H1 (cell line): ENCODE data around the gene RNF44. TPM values are rescaled to one million over a fixed set of nuclear protein-coding genes. Genes with fewer than 3 reads are reported as not detected.

Experiments
- CTCF ChIA-PET: fragments of 300-600 bp; sonication (Branson Sonifier 250); formaldehyde crosslinking; loops from one replicate; lab custom pipeline; 2021; ENCODE audit not compliant: partially characterized antibody; lab: Charles Lee
- POLR2A ChIA-PET: fragments of 300-600 bp; sonication (Branson Sonifier 250); formaldehyde crosslinking; loops from one replicate; lab custom pipeline; 2021; ENCODE audit warnings: inconsistent platforms; ENCODE audit not compliant: partially characterized antibody; lab: Charles Lee
- DNase-seq, 2 experiments: peaks; one replicate each; pipeline versions ENCODE4 v3.0.0 to v3.0.0-alpha.2; 2010 to 2022; ENCODE audit warnings: low spot score in 2 of 2, low read depth in 1 of 2, mixed read lengths in 1 of 2
- FAIRE-seq: peaks from 2 replicates; lab custom pipeline; 2011; peaks lifted over from hg19 to GRCh38; lab: Jason Lieb, UNC
- H2AFZ ChIP-seq: 2 replicates; pipeline ENCODE4 v1.8.1; 2012; ENCODE audit warnings: low read length, inconsistent platforms
- H2AK5ac ChIP-seq: 2 replicates; pipeline ENCODE4 v1.6.1; 2013; ENCODE audit warnings: low read depth, low read length
- H2BK120ac ChIP-seq: replicated peaks from 2 replicates; pipeline ENCODE3; 2013; ENCODE audit warnings: low read depth, low read length, inconsistent platforms
- H2BK12ac ChIP-seq: 2 replicates; pipeline ENCODE4 v1.6.1; 2013; ENCODE audit warnings: low read depth, low read length
- H2BK15ac ChIP-seq: 2 replicates; pipeline ENCODE4 v1.6.1; 2013; ENCODE audit warnings: low read length
- H2BK20ac ChIP-seq: 2 replicates; pipeline ENCODE4 v1.6.1; 2013; ENCODE audit warnings: low read length
- H2BK5ac ChIP-seq: 2 replicates; pipeline ENCODE4 v1.6.1; 2013; ENCODE audit warnings: low read depth, low read length
- H3K14ac ChIP-seq: 2 replicates; pipeline ENCODE4 v1.6.1; 2013; ENCODE audit warnings: inconsistent platforms; ENCODE audit not compliant: insufficient read length
- H3K18ac ChIP-seq: 2 replicates; pipeline ENCODE4 v1.6.1; 2013; ENCODE audit warnings: low read length; ENCODE audit errors: extremely low read depth
- H3K23ac ChIP-seq: 2 replicates; pipeline ENCODE4 v1.6.1; 2013; ENCODE audit warnings: inconsistent platforms; ENCODE audit not compliant: insufficient read length
- H3K23me2 ChIP-seq: 2 replicates; pipeline ENCODE4 v1.6.1; 2013; ENCODE audit warnings: low read depth, low read length
- H3K27ac ChIP-seq: 2 replicates; pipeline ENCODE4 v1.6.1; 2011; ENCODE audit warnings: low read depth, low read length, inconsistent platforms
- H3K27me3 ChIP-seq, 4 experiments: replicated peaks in 1 of 4; 1 replicate in 1 of 4; 2 replicates in 3 of 4; pipeline versions ENCODE4 v1.6.1 to v1.8.1; 2011 to 2013; ENCODE audit warnings: low read length in 3 of 4, mild to moderate bottlenecking in 3 of 4, inconsistent platforms in 2 of 4, mixed read lengths in 2 of 4, moderate library complexity in 1 of 4; ENCODE audit not compliant: control insufficient read depth in 3 of 4, insufficient read depth in 3 of 4; ENCODE audit errors: extremely low read depth in 1 of 4
- H3K36me3 ChIP-seq, 4 experiments: 2 replicates each; pipeline versions ENCODE4 v1.6.1 to v1.8.1; 2011 to 2013; ENCODE audit warnings: mild to moderate bottlenecking in 4 of 4, low read length in 3 of 4, moderate library complexity in 2 of 4, control low read depth in 1 of 4, inconsistent platforms in 1 of 4; ENCODE audit not compliant: insufficient read depth in 4 of 4, control insufficient read depth in 2 of 4
- H3K4ac ChIP-seq: replicated peaks from 2 replicates; pipeline ENCODE3; 2013; ENCODE audit warnings: low read length, low read depth, mixed read lengths, inconsistent platforms; ENCODE audit not compliant: insufficient read length
- H3K4me1 ChIP-seq, 4 experiments: replicated peaks in 1 of 4; 1 replicate in 1 of 4; 2 replicates in 3 of 4; pipeline versions ENCODE4 v1.6.1 to v1.8.1; 2011 to 2013; ENCODE audit warnings: low read length in 3 of 4, inconsistent platforms in 2 of 4, mixed read lengths in 1 of 4; ENCODE audit not compliant: insufficient read depth in 4 of 4, control insufficient read depth in 3 of 4
- H3K4me2 ChIP-seq, 2 experiments: 2 replicates each; pipeline versions ENCODE4 v1.6.1 to v1.8.1; 2011 to 2013; ENCODE audit warnings: low read depth in 2 of 2, low read length in 2 of 2, control low read depth in 1 of 2, inconsistent platforms in 1 of 2, mild to moderate bottlenecking in 1 of 2; ENCODE audit not compliant: insufficient read depth in 1 of 2
- H3K4me3 ChIP-seq, 4 experiments: fragments of 200-600, 300-600 bp in 1 of 4; sonication (generic), shearing (Covaris generic), sonication (Bioruptor Twin) in 1 of 4; 2 replicates each; pipeline versions ENCODE4 v1.5.1 to v1.8.1; 2011 to 2016; ENCODE audit warnings: low read length in 4 of 4, low read depth in 3 of 4, control low read depth in 2 of 4, inconsistent platforms in 2 of 4, mild to moderate bottlenecking in 2 of 4, mixed read lengths in 1 of 4, moderate library complexity in 1 of 4; ENCODE audit not compliant: insufficient read depth in 2 of 4; ENCODE audit errors: extremely low read depth in 1 of 4
- H3K56ac ChIP-seq: replicated peaks from 2 replicates; pipeline ENCODE3; 2013; ENCODE audit warnings: low read depth, mild to moderate bottlenecking, mixed read lengths, low read length, inconsistent platforms; ENCODE audit not compliant: insufficient read length
- H3K79me1 ChIP-seq: 2 replicates; pipeline ENCODE4 v1.6.1; 2013; ENCODE audit warnings: low read depth, low read length, control low read depth
- H3K79me2 ChIP-seq, 2 experiments: 2 replicates each; pipeline versions ENCODE4 v1.6.1 to v1.8.1; 2012 to 2013; ENCODE audit warnings: low read length in 2 of 2, mild to moderate bottlenecking in 2 of 2, inconsistent platforms in 1 of 2; ENCODE audit not compliant: insufficient read depth in 2 of 2, control insufficient read depth in 1 of 2
- H3K9ac ChIP-seq, 4 experiments: replicated peaks in 1 of 4; 1 replicate in 1 of 4; 2 replicates in 3 of 4; pipeline versions ENCODE4 v1.6.1 to v1.8.1; 2011 to 2013; ENCODE audit warnings: low read depth in 3 of 4, low read length in 3 of 4, control low read depth in 2 of 4, mild to moderate bottlenecking in 2 of 4, moderate library complexity in 2 of 4, inconsistent platforms in 1 of 4; ENCODE audit errors: extremely low read depth in 1 of 4
- H3K9me3 ChIP-seq, 2 experiments: 2 replicates each; pipeline versions ENCODE4 v1.6.1 to v1.8.1; 2012 to 2013; ENCODE audit warnings: mild to moderate bottlenecking in 2 of 2, moderate library complexity in 2 of 2, control low read depth in 1 of 2, inconsistent platforms in 1 of 2, low read depth in 1 of 2, low read length in 1 of 2, mixed read lengths in 1 of 2; ENCODE audit not compliant: insufficient read depth in 2 of 2
- H4K20me1 ChIP-seq, 2 experiments: replicated peaks in 1 of 2; 2 replicates each; pipeline versions ENCODE3 to v1.8.1; 2011 to 2013; ENCODE audit warnings: inconsistent platforms in 2 of 2, low read length in 2 of 2, mild to moderate bottlenecking in 1 of 2; ENCODE audit not compliant: insufficient read depth in 2 of 2, control insufficient read depth in 1 of 2
- H4K5ac ChIP-seq: 2 replicates; pipeline ENCODE4 v1.6.1; 2013; ENCODE audit warnings: low read length, low read depth, mixed read lengths, inconsistent platforms; ENCODE audit not compliant: insufficient read length
- H4K8ac ChIP-seq: 2 replicates; pipeline ENCODE4 v1.8.0; 2013; ENCODE audit warnings: mild to moderate bottlenecking, moderate library complexity, low read length, inconsistent platforms; ENCODE audit not compliant: insufficient read depth; ENCODE audit errors: extremely low read depth
- H4K91ac ChIP-seq: replicated peaks from 2 replicates; pipeline ENCODE3; 2013; ENCODE audit warnings: low read length, mixed read lengths, inconsistent platforms; ENCODE audit not compliant: insufficient read length
- WGBS, 2 experiments: shearing (Covaris generic) in 1 of 2; methylation state at CpG; one replicate each; pipeline versions ENCODE4 v1.1.6 to v1.1.7; 2013 to 2015; ENCODE audit warnings: low lambda C conversion rate in 2 of 2, mixed read lengths in 2 of 2, inconsistent platforms in 1 of 2, low coverage in 1 of 2, missing lambda C conversion rate in 1 of 2; ENCODE audit not compliant: insufficient replicate concordance in 2 of 2, insufficient coverage in 1 of 2, insufficient read length in 1 of 2; ENCODE audit errors: extremely low coverage in 1 of 2, missing lambda C conversion rate in 1 of 2; 5-methylcytosine and 5-hydroxymethylcytosine counted together
- polyA plus RNA-seq, 7 experiments: library from polyadenylated mRNA; depleted of rRNA in 3 of 7; stranded (reverse) in 5 of 7; unstranded in 2 of 7; fragments of >200 nt in 5 of 7; fragments of 200-250 nt in 2 of 7; gene quantifications; 1 replicate in 5 of 7; 2 replicates in 1 of 7; 4 replicates in 1 of 7; pipeline versions ENCODE4 v1.2.1 to v1.2.3, GENCODE V29; 2011 to 2013; ENCODE audit warnings: missing spikeins in 2 of 7, mixed read lengths in 2 of 7
- total RNA-seq: library from RNA; stranded (reverse); fragmentation: NEBNext Ultra II Directional; extraction: Animal tissue kit (Norgen Biotek cat#: 25700); gene quantifications from 2 replicates; pipeline ENCODE4 v1.2.1, GENCODE V29; 2021

RNF44 gene
- total and polyA plus RNA-seq, 2 of the 8 experiments (the other 6 are each of a cell fraction or from before 2014, with no cell fraction given), result 54.7 to 164 TPM

- Histone ChIP-seq H3K4me1 (no peaks in the 10 kb centered on the region; a peak in 1 of 7 replicates), H2AK5ac (no peak overlapping the region), H3K4me2 (no peak overlapping the region), H2BK12ac (no peak overlapping the region), H3K18ac (no peak overlapping the region), H4K5ac (no peak overlapping the region), H3K9ac (no peak overlapping the region), H3K9me3 (no peaks in the 10 kb centered on the region), H2BK120ac (no peak overlapping the region), H4K8ac (no peak overlapping the region), H3K27me3 (no peaks in the 10 kb centered on the region; a peak in 2 of 7 replicates), H3K14ac (no peak overlapping the region), H2BK20ac (no peak overlapping the region), H4K20me1 (no peaks in the 10 kb centered on the region), H4K91ac (no peak overlapping the region), H3K79me2 (no peaks in the 10 kb centered on the region), H3K4ac (no peak overlapping the region), H3K4me3 (no peak overlapping the region), H3K36me3 (no peaks in the 10 kb centered on the region), H3K23me2 (no peaks in the 10 kb centered on the region), H3K56ac (no peak overlapping the region), H2AFZ (no peak overlapping the region), H2BK15ac (no peak overlapping the region), H3K23ac (no peak overlapping the region), H2BK5ac (no peak overlapping the region), H3K79me1 (no peaks in the 10 kb centered on the region), H3K27ac (no peak overlapping the region)
- no peak for FAIRE-seq
- POLR2A ChIA-PET, result interaction anchor here (0.6 to 26.0 kb wide), 2 partner anchors 17 to 85 kb away, joined by 3 to 458 read pairs; partner anchors contain the start of gene RNF44
- CTCF ChIA-PET, result interaction anchor here (1.1 to 1.5 kb wide), 2 partner anchors 8 to 12 kb away, joined by 3 to 5 read pairs; no protein-coding TSS in a partner anchor
- peak in 1 of 2 experiments; percentile 49 for DNase-seq
- 85% methylated on average over 16 of the region's 16 CpGs; no CpG with 5 or more reads in 1 of the 2 experiments for WGBS, 2 experiments
These were observed 17.1 kb downstream of the RNF44 start for GRCh38 chr5:176519810-176520720.
